NB4 (cell line): ENCODE measurements around the gene CSNK1A1.
"Not testable (repeated sequence)": the region's sequence is repeated elsewhere in the genome, so short reads cannot be mapped to it uniquely, and the experiment has no call there.

ENCODE experiments used
- DNase-seq: peaks from one replicate; pipeline ENCODE4 v3.0.0; 2010; ENCODE audit warnings: low read depth
- H3K4me3 ChIP-seq: one replicate; pipeline ENCODE4 v1.5.1; 2011; ENCODE audit warnings: mild to moderate bottlenecking, low read depth, low read length, moderate library complexity
- MYC ChIP-seq: IDR thresholded peaks from 2 replicates; pipeline ENCODE4 v1.6.1; 2011; ENCODE audit warnings: low read depth, low read length
- POLR2A ChIP-seq: IDR thresholded peaks from 2 replicates; pipeline ENCODE4 v1.6.1; 2011; ENCODE audit warnings: mild to moderate bottlenecking; ENCODE audit not compliant: insufficient read length; ENCODE audit errors: extremely low read depth
- TF ChIP-seq, protein P1 (sequence below): IDR thresholded peaks from 2 replicates; pipeline ENCODE4 v1.6.1; 2011; ENCODE audit warnings: low read depth, low read length
- TF ChIP-seq, protein P2 (sequence below): IDR thresholded peaks from one replicate; pipeline ENCODE4 v1.5.1; 2012; ENCODE audit warnings: low read depth, low read length

Gene CSNK1A1

DNA sequence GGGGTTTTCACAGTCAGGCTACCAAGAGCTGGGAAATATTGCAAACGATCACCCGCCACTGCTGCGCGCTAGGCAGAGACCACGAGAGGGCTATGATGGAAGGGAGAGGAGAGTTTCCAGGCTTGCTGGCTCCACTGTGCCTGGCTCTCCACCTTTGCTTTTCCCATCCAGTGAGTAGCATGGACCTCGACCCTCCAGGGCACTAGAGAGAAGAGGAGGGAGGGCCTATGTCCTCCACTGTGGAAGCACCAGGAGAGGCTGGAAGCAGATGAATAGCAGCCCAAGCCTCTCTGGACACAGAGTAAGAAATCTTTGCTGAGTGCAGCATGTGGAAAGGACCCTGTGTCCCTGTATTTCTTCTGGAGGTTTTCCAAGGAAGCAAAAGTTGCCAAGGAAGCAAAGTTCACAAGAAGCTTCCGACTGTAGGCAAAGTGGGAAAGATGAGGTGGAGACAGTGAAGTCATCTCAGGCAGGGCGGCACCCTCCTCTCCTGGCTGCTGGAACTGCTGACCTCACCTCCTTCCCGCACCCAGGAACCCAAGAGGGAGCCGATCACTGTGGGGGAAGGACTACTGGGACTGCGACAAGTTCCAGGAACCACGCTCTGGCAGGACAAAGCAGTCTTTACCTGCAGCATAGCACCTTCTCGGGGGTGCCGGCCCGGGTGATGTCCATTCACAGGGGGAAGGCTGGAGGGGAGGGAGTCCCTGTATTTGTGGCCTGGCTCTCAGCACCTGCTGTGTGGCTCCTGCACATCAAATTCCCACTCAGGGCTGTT is 79.6 kb downstream of the CSNK1A1 start:
- TF ChIP-seq MYC: no peak
- TF ChIP-seq, protein P1, sequence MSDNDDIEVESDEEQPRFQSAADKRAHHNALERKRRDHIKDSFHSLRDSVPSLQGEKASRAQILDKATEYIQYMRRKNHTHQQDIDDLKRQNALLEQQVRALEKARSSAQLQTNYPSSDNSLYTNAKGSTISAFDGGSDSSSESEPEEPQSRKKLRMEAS: no peak
- TF ChIP-seq, protein P2, sequence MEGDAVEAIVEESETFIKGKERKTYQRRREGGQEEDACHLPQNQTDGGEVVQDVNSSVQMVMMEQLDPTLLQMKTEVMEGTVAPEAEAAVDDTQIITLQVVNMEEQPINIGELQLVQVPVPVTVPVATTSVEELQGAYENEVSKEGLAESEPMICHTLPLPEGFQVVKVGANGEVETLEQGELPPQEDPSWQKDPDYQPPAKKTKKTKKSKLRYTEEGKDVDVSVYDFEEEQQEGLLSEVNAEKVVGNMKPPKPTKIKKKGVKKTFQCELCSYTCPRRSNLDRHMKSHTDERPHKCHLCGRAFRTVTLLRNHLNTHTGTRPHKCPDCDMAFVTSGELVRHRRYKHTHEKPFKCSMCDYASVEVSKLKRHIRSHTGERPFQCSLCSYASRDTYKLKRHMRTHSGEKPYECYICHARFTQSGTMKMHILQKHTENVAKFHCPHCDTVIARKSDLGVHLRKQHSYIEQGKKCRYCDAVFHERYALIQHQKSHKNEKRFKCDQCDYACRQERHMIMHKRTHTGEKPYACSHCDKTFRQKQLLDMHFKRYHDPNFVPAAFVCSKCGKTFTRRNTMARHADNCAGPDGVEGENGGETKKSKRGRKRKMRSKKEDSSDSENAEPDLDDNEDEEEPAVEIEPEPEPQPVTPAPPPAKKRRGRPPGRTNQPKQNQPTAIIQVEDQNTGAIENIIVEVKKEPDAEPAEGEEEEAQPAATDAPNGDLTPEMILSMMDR: no peak
- TF ChIP-seq POLR2A: no peak
- no peak overlapping the region for H3K4me3 ChIP-seq
- DNase-seq: no peak

DNA sequence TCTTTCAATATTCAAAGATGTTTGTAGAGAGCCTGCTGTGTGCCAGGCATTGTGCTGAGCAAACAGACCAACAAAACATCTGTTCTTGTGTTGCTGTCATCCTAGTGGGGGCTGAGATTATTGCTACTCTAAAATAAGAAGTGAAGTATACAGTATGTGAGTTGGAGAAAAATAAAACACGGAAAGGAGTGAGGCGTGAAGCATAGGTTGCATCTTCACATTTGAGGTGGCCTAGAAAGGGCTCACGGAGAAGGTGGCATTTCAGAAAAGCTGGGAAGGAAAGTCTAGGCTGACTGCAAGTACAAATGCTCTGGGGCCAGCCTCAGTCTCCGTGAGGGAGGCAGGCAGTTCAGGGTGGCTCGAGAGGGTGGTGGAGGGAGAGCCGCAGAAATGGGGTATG is 80.3 kb downstream of the CSNK1A1 start:
- DNase-seq: no peak
- TF ChIP-seq, protein P2: no peak
- TF ChIP-seq POLR2A: no peak
- H3K4me3 ChIP-seq: no peak overlapping the region

DNA sequence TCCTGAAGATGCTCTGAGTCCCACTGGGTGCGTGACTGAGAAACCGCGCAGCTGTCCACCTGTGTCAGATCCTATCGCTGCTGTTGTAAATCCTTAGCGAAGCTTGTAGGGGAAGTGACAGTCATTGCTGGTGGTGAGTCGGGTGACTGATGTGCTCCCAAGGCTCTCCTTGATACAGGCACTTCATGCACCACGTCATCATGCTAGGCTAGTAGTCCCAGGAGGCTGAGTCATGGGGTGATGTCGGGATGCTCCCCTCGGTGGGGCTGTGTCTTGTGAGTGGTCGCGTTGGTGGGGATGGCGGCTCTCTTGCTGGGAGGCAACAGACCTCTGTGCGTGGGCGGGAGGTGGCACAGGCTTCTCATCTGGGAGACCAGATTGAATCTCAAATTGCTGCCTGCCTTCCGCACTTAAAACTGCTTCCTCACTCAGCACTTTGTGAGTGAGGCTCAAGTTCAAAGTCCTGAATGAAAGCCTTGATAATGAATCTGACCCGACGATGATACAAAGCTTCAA is 84.7 kb downstream of the CSNK1A1 start:
- peak; percentile 83 for DNase-seq
- no peak overlapping the region for H3K4me3 ChIP-seq
- TF ChIP-seq, protein P2: no peak

DNA sequence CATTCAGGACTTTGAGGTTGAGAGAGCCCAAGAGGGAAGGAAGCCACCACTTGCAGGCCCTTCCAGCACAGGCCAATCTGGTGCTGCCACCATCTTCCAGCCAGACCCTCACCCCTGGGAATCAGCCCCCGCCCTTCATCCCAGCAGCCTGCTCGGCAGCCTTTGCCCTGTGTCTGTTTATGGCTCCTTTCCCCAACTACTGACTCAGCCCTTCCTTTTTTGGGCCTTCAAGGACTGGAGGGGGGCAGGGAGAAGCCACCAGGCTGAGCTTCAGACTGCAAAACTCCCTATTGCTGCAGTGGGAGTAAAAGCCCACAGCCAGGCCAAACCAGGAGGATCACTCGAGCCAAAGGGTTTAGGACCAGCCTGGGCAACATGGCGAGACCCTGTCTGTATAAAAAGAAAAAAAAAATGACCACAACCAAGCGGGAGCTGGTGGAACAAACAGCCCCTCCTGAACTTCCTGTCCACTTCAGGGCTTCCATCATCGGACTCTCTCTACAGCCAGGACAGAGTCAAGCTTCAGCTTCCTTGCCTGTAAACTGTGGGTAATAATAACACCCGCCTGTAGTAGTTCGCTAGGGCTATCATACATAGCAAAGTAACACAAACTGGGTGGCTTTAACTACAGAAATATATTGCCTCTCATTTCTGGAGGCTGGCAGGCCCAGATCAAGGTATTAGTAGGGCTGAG is 86.3 kb downstream of the CSNK1A1 start:
- TF ChIP-seq, protein P2: no peak
- TF ChIP-seq, protein P1: no peak
- TF ChIP-seq MYC (no peak), POLR2A (no peak)
- no peak overlapping the region for H3K4me3 ChIP-seq
- DNase-seq: peak; percentile 49

DNA sequence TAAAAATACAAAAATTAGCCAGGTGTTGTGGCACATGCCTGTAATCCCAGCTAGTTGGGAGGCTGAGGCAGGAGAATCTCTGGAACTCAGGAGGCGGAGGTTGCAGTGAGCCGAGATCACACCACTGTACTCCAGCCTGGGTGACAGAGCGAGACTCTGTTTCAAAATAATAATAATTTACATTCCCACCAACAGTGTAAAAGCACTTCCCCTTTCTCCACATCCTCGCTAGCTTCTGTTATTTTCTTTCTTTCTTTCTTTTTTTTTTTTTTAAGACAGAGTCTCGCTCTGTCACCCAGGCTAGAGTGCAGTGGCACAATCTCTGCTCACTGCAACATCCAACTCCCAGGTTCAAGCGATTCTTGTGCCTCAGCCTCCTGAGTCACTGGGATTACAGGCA is 89.3 kb downstream of the CSNK1A1 start:
- not testable (repeated sequence) for H3K4me3 ChIP-seq, DNase-seq

DNA sequence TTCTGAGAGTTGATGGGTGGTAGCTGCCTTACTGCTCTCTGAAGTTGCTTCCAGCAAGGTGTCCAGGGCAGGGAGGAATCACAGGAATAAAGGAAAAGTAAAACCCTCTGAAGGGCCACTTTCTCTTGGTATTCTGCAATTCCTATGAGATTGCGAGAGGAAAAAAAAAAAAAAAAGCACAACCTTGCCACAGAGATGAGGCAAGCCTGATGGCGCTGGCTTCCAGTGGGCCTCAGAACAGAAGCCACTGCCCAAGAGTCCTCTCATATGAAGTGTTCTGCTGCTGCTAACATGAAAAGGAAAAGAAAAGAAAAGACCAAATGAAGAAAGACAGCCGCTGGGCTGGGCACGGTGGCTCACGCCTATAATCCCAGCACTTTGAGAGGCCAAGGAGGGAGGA is 91.3 kb downstream of the CSNK1A1 start:
- H3K4me3 ChIP-seq: no peak overlapping the region
- no peak for TF ChIP-seq POLR2A
- no peak for TF ChIP-seq MYC
- TF ChIP-seq, protein P2: no peak
- TF ChIP-seq, protein P1: no peak
- no peak for DNase-seq
